Ascending aorta (tissue), 2 donors: ENCODE data around the gene POP7. TPM values are rescaled to one million over a fixed set of nuclear protein-coding genes. Genes with fewer than 3 reads are reported as not detected.
A peak's percentile ranks its signal among the peaks of the same experiment; 100 is the strongest.

Experiments
- DNase-seq, 2 donors: peaks; one replicate each; pipeline ENCODE4 v3.0.0-alpha.2; 2019; ENCODE audit warnings: low spot score in 2 of 2
- H3K27ac ChIP-seq, 2 donors: fragments of 200-600 bp; sonication (generic); one replicate each; pipeline ENCODE4 v1.5.1; 2016 to 2017; ENCODE audit warnings: mild to moderate bottlenecking in 1 of 2
- H3K27me3 ChIP-seq: fragments of 200-600 bp; sonication (generic); one replicate; pipeline ENCODE4 v1.5.1; 2017
- H3K36me3 ChIP-seq, 2 donors: fragments of 200-600 bp; sonication (generic); one replicate each; pipeline ENCODE4 v1.5.1; 2016
- H3K4me1 ChIP-seq, 2 donors: fragments of 200-600 bp; sonication (generic); one replicate each; pipeline ENCODE4 v1.5.1; 2016 to 2017; ENCODE audit warnings: mild to moderate bottlenecking in 1 of 2
- H3K4me3 ChIP-seq, 2 donors: fragments of 200-600 bp; sonication (generic); one replicate each; pipeline ENCODE4 v1.5.1; 2016 to 2017; ENCODE audit warnings: mild to moderate bottlenecking in 1 of 2
- H3K9me3 ChIP-seq, 2 donors: fragments of 200-600 bp; sonication (generic); one replicate each; pipeline ENCODE4 v1.5.1; 2016
- CTCF ChIP-seq, 3 experiments: fragments of 200-600 bp in 2 of 3; fragments of 450-650 bp in 1 of 3; sonication (generic) in 2 of 3; IDR thresholded peaks; one replicate each; pipeline ENCODE4 v1.5.1; 2016 to 2019; ENCODE audit warnings: antibody characterized with exemption in 3 of 3, mild to moderate bottlenecking in 1 of 3, moderate library complexity in 1 of 3
- intact Hi-C: fragments of 100-400 bp; cut with DNase I; formaldehyde crosslinking; loops from one replicate; pipeline ENCODE4 v1.15.1; 2023
- total RNA-seq: library from RNA; depleted of rRNA; stranded (reverse); fragments of >200 nt; gene quantifications from one replicate; pipeline ENCODE4 v1.1.0, GENCODE V29; 2016

The POP7 gene
- total RNA-seq, 1 donor from 2014 or later, result 44.0 TPM

- Histone ChIP-seq H3K36me3 (no peaks in the 10 kb centered on the region), H3K27me3 (no peaks in the 10 kb centered on the region), H3K4me1 (peaks cover 7 to 10% of the 10 kb centered on the region in 2 donors), H3K27ac (peak overlapping the region; percentile 90 to 96), H3K4me3 (peak overlapping the region; percentile 89 to 99), H3K9me3 (no peaks in the 10 kb centered on the region)
- peak; percentile 88 to 90 (median 88) for TF ChIP-seq CTCF (IDR thresholded peaks at IDR 0.05)
- DNase-seq, result peak in 1 of 2 donors; percentile 88
- intact Hi-C loops, result loop anchor here (1.0 to 10.0 kb wide), 8 partner anchors 11 to 539 kb away; partner anchors contain the start of genes FIS1, GIGYF1, SLC12A9 and UFSP1
Observed at GRCh38 chr7:100705320-100705752, 585 bp upstream of the POP7 start.

GRCh38 chr7:100706672-100707311 is 871 bp downstream of the POP7 start:
- no peaks in the 10 kb centered on the region for H3K36me3 ChIP-seq
- H3K27ac ChIP-seq, result no peak overlapping the region
- H3K9me3 ChIP-seq, result no peaks in the 10 kb centered on the region
- H3K27me3 ChIP-seq, result no peaks in the 10 kb centered on the region
- intact Hi-C loops, result loop anchor here (1.0 to 10.0 kb wide), 4 partner anchors 120 to 538 kb away; partner anchors contain the start of genes FBXO24, FIS1 and LRCH4
- DNase-seq, result no peak
- no peak for TF ChIP-seq CTCF (IDR thresholded peaks at IDR 0.05)
- H3K4me3 ChIP-seq, result peak overlapping the region; percentile 89 to 99
- H3K4me1 ChIP-seq, result peaks cover 7 to 10% of the 10 kb centered on the region in 2 donors

- intact Hi-C loops, result loop anchor here (5.0 to 10.0 kb wide), 3 partner anchors 129 to 536 kb away; partner anchors contain the start of gene FIS1
- no peak for DNase-seq
- Histone ChIP-seq H3K4me3 (no peak overlapping the region), H3K4me1 (peaks cover 7 to 10% of the 10 kb centered on the region in 2 donors), H3K9me3 (no peaks in the 10 kb centered on the region), H3K27ac (no peak overlapping the region), H3K27me3 (no peaks in the 10 kb centered on the region), H3K36me3 (no peaks in the 10 kb centered on the region)
- TF ChIP-seq CTCF (IDR thresholded peaks at IDR 0.05), result no peak
Observed at GRCh38 chr7:100708395-100708794, 2.5 kb downstream of the POP7 start.

GRCh38 chr7:100710452-100710851 is 4.5 kb downstream of the POP7 start:
- no peak overlapping the region for H3K4me3 ChIP-seq
- DNase-seq, result no peak

GRCh38 chr7:100711369-100711768 is 5.4 kb downstream of the POP7 start:
- Histone ChIP-seq H3K27me3 (no peaks in the 10 kb centered on the region), H3K9me3 (no peaks in the 10 kb centered on the region), H3K36me3 (no peaks in the 10 kb centered on the region), H3K27ac (no peak overlapping the region), H3K4me3 (no peak overlapping the region), H3K4me1 (peaks cover 7 to 10% of the 10 kb centered on the region in 2 donors)
- no peak for TF ChIP-seq CTCF (IDR thresholded peaks at IDR 0.05)
- no peak for DNase-seq
- intact Hi-C loops, result no loop called here

More at GRCh38 chr7:100710452-100710851, 4.5 kb downstream of the POP7 start:
- H3K4me1 ChIP-seq, result peaks cover 7 to 10% of the 10 kb centered on the region in 2 donors
- H3K9me3 ChIP-seq, result no peaks in the 10 kb centered on the region
- H3K27ac ChIP-seq, result no peak overlapping the region
- intact Hi-C loops, result no loop called here
- TF ChIP-seq CTCF (IDR thresholded peaks at IDR 0.05), result no peak
- H3K27me3 ChIP-seq, result no peaks in the 10 kb centered on the region
- H3K36me3 ChIP-seq, result no peaks in the 10 kb centered on the region
